Measurements from ENCODE around the gene B3GALNT2. TPM values are rescaled to one million over a fixed set of nuclear protein-coding genes. Genes with fewer than 3 reads are reported as not detected.
"Not testable (repeated sequence)": the region's sequence is repeated elsewhere in the genome, so short reads cannot be mapped to it uniquely, and the experiment has no call there.

B3GALNT2 gene
- total RNA-seq, result 19.6 TPM

DNA sequence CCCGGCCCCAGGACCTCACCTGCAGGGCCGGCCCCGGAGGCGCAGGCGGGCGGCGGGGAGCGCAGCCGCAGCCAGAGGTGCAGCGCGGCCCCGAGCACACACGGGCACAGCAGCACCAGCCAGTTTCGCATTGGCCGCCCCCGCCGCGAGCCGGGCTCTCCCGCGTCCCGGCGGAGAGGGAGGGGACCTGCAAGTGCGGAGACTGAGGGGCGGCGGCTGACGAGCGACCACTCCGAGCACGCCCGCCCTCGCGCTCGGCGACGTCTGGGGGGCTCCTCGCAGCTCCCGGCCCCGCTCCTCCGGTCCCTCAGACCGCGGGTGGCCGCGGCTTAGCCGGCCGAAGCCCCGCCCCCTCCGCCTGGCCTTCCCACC lies at the start of gene B3GALNT2:
B3GALNT2 (minus strand) TSS at position 331 of the 372 bp plus-strand sequence; CDS start at position 131, 200 bp downstream.
- no peak for DNase-seq (ENCODE audit: low spot score in 2 of 2)
- FAIRE-seq, result no peak

DNA sequence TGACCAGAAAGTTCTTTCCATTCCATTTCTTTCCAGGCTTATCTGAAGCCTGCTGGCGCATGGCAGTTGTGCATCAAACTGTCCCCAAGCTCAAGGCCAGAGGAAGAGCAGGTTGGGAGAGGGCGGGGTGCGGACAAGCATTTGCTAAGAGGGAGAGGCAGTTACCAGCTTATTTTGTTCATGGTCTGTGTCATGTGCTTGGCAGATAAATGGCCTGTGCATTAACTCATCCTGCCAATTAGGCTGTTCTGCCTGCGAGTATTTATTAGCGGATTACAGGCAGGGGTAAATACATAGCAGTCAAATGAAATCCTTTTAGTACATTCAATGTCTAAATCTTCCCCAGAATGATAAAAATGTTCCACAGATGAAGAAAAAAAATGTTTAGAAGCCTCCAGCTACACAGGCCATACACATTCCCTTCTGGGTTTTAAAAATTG lies 48.9 kb upstream of the B3GALNT2 start:
- FAIRE-seq, result no peak
- DNase-seq (ENCODE audit: low spot score in 2 of 2), result no peak

DNA sequence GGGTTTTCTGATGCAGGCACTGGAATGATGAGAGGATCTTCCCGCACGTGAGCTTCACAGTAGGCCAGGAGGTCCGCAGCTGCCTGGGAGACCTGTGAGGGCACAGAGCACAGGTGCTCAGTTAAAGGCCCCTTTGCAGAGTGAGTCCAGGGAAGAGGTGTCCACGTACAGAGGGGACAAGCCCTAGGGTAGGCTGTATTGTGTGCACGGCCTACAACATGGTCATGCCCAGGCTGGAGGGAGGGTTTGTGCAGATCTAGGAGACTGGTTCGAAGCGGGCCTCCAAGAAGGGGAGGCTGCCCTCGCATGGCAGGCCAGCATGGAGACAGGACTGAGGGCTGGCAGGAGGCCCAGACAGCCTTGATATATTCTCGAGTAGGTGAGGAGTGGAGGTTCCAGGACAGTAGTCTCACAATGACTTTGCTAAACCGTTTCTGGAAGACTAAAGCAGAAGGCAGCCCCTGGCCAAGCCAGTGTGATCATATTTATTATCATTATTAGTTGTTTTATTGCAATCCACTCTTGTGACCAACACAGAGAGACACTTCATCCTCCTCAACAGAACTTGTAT lies 48.0 kb upstream of the B3GALNT2 start:
- FAIRE-seq (no peak), DNase-seq (ENCODE audit: low spot score in 2 of 2) (no peak)

DNA sequence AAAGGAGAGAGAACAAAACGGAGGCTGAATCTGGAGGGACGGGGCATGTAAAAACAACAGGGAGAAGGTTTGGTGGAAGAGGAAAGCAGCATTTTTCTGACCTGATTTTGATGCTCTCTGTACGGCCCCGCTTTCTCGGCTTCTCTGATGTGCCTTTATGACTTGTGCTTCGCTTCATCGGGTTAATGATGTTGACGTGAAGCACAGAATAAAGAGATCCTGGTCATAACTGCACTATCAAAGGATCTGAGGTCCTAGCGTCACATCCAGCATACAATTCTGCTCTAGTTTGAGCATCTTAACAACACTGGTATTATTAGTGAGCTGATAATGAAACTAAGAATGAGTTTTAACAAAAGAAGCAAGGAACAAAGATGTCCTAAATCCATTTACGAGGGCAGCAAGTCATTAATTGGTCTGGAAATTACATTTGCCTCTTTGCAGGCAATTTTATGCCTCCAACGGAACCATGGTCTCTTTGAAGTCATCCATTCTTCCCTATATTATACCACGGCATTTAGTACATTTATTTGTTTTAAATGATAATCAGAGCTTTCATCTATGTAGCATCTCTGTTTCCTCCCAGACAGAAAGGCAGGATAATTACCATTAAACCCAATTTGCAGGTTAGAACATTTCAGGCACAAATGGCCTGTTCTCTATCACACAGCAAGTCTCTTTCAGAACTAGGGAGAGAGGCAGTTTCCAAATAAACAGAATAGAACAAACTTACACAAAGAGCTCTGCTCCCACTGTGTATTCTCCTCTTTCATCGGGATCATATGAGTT lies 45.3 kb upstream of the B3GALNT2 start:
- DNase-seq (ENCODE audit: low spot score in 2 of 2) (no peak), FAIRE-seq (no peak)

DNA sequence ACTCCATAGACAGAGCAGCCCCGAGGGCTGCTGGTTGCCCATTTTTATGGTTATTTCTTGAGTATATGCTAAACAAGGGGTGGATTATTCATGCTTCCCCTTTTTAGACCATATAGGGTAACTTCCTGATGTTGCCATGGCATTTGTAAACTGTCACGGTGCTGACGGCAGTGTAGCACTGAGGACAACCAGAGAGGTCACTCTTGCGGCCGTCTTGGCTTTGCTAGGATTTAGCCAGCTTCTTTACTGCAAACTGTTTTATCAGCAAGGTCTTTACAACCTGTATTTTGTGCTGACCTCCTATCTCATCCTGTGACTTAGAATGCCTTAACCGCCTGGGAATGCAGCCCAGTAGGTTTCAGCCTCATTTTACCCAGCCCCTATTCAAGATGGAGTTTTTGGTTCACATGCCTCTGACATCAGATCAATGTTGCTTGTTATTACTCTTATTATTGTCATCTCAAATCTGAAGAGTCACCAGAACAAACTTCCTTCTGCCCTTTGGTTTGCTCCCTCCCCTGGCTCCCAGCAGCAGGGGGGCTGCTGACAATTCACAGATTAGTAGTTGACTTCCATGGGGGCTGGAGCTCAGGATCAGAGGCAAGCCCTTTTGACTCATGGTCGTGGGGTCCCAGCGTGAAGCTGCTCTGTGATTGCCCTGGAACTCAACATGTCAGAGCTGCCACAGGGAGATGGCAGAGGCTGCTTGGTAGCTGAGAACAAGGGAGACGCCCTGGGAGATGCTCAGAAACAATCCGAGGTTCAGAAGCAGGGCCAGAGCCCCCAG lies 42.3 kb upstream of the B3GALNT2 start:
- DNase-seq (ENCODE audit: low spot score in 2 of 2); FAIRE-seq: not testable (repeated sequence)

DNA sequence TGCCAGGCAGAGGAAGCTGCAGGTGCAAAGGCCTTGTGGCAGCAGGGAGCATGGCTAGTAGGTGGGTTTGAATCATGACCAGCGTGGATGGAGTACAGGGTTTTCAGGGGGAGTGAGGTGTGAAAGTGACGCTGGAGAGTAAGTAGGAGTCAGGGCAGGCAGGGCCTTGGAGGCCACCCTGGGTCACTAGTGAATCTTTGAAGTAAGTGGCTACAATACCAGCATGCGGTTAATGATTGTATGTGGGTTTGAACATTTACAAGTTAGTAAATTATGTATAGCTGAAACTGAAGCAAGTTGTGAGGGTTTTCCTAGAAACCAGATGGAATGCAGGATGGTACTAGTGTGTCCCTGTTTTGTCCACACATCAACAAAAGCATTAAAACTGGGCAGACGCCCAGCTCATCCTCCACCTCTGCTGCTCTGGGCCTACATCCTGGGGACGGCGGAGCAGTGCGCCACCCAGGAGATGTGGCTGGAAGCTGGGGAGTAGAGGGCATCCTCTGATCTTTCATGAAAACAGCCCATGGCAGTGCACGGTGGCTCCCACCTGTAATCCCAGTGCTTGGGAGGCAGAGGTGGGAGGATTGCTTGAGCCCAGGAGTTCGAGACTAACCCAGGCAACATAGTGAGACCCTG lies 41.2 kb upstream of the B3GALNT2 start:
- FAIRE-seq (no peak), DNase-seq (ENCODE audit: low spot score in 2 of 2) (no peak)

DNA sequence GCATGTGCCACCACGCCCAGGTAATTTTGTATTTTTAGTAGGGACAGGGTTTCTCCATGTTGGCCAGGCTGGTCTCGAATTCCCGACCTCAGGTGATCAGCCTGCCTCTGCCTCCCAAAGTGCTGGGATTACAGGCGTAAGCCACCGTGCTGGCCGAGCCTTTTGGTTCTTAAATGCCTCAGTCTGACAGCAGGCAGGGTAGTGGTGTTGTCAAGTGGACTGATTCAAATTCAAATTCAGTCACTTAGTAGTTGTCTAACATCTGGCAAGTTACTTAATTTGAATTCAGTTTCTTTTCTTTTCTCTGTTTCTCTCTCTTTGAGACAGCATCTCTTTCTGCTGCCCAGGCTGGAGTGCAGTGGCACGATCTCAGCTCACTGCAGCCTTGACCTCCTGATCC lies 38.6 kb upstream of the B3GALNT2 start:
- FAIRE-seq; DNase-seq (ENCODE audit: low spot score in 2 of 2): not testable (repeated sequence)

DNA sequence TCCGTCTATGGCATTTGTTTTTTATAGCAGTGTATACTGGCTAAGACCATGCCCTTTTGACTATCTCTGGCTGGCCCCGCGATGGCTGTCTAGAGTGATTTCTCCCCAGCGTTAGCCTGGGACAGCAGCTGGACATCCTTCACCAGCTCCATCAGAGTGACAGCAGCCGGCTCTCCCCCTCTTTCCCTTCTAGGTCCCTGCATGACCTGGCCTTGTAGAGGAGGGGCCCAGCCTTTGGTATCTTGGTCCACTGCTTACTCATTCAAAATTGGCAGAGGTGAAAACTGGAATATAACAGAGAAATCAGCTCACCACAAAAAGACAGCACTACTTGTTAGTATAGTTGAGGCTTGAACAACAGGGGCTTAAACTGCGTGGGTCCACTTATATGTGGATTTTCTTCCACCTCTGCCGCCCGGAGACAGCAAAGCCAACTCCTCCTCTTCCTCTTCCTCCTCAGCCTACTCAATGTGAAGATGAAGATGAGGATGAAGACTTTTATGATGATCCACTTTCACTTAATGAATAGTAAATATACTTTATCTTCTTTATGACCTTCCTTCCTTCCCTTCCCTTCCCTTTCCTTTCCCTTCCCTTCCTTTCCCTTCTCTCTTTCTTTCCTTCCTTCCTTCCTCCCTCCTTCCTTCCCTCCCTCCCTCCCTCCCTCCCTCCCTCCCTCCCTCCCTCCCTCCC lies 29.4 kb upstream of the B3GALNT2 start:
- DNase-seq (ENCODE audit: low spot score in 2 of 2) (no peak), FAIRE-seq (no peak)

DNA sequence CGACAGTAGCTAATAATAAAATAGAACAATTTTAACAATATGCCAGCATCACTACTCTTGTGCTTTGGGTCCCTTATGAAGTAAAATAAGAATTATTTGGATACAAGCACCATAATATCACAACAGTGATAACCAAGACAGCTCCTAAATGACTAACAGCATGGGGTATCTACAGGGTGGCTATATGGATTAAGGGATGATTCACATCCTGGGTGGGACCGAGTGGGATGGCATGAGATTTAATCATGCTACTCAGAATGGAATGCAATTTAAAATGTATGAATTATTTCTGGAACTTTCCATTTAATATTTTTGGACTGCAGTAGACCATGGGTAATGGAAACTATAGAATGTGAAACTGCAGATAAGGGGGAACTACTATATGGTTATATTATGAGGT lies 28.1 kb upstream of the B3GALNT2 start:
- no peak for FAIRE-seq
- no peak for DNase-seq (ENCODE audit: low spot score in 2 of 2)

DNA sequence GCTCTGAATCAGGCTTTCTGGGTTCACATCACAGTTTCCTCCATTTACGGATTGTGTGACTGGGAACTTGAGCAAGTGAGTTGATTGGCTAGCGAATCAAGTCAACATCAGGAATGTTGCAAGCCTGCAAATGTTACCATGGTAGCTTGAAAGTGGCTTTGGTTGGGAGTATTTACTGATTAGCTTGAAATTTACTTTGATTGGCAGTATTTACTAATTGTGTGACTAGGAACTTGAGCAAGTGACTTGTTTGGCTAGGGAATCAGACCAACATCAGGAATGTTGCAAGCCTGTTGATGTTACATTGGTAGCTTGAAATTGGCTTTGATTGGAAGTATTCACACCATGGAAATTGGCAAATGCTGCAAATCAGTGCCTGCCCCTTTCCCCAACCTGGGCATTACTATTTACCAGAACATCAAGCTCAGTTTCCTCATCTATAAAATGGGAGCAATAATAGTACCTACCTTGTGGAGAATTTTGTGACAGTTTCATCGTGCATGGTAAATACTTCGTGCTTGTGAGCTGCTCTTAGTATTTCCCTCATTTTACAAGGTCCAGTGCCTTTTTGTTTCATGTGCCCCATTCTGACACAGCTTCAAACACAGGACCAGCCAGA lies 23.1 kb upstream of the B3GALNT2 start:
- DNase-seq (ENCODE audit: low spot score in 2 of 2), result no peak
- no peak for FAIRE-seq

DNA sequence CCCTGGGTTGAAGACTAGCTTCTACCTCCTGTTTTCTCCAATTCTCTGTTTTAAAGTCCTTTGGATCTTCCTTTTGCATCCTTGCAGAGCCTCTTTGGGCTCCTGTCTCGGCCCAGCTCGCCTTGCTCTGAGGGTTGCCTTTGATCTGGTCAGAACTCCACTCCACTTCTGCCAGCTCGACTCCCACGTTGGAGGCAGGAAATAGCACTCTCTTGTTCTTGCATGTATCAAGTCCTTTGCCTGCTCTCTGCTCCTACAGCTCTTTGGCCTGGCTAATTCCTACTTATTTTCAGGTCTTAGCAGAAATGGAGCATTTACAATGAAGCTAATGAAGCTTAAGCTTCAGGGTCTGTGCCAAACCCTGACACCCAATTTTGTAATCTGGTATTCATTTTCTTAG lies 21.1 kb upstream of the B3GALNT2 start:
- no peak for FAIRE-seq
- DNase-seq (ENCODE audit: low spot score in 2 of 2), result no peak

DNA sequence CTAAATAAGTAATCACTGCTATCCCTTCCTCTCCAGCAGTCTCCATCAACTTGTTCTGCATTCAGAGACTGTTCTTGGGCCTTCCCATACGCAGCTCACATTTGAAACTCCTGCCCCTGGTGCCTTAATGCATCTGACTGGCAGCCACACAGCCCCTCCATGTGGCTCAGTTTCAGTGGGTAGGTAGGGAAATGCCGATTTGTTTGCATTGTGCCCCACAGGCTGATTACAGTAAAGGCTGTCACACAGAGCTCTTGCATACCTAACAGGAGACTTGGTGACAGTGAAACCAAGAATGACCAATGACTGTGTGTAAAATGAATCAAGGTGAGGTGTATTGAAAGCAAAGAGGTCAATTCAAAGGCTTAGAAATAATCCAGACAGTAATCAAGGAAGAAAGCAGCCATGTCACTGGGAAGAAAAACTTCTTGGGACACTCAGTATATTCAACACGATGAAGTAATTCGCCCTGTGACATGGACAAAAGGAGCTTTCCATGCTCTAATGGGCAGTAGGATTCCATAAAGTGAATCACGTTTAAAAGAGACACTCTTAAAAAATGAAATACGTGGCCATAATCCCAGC lies 12.7 kb upstream of the B3GALNT2 start:
- FAIRE-seq (no peak), DNase-seq (ENCODE audit: low spot score in 2 of 2) (no peak)

DNA sequence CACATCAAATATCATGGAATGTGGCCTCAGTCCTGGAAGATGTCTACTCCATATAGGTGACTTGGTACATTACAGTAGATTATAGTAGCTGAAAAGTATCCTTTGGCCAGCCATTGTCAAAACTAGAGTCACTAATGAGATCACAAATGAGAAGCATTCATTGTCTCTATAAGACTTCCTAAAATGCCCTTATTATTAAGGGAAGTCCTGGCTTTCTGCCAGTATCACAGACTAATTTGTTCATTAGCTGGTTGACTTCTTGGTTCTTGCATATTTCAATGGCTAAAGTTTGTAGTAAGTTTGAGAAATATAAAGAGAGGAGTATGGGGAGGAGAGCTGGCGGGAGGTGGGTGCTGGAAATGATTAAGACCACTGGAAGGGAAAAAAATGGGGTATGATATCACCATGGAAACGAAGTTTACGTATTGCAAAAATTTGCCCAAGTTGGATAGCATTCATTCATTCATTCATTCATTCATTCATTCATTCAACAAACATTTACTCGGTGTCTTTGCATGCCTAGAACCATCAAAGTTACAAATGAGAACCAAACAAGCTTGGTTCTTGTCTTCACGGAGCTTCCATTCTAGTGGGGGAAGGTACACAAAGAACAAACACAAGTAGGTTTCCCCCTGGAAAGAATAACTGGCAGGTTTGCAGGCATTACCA lies 11.7 kb upstream of the B3GALNT2 start:
- no peak for FAIRE-seq
- no peak for DNase-seq (ENCODE audit: low spot score in 2 of 2)

DNA sequence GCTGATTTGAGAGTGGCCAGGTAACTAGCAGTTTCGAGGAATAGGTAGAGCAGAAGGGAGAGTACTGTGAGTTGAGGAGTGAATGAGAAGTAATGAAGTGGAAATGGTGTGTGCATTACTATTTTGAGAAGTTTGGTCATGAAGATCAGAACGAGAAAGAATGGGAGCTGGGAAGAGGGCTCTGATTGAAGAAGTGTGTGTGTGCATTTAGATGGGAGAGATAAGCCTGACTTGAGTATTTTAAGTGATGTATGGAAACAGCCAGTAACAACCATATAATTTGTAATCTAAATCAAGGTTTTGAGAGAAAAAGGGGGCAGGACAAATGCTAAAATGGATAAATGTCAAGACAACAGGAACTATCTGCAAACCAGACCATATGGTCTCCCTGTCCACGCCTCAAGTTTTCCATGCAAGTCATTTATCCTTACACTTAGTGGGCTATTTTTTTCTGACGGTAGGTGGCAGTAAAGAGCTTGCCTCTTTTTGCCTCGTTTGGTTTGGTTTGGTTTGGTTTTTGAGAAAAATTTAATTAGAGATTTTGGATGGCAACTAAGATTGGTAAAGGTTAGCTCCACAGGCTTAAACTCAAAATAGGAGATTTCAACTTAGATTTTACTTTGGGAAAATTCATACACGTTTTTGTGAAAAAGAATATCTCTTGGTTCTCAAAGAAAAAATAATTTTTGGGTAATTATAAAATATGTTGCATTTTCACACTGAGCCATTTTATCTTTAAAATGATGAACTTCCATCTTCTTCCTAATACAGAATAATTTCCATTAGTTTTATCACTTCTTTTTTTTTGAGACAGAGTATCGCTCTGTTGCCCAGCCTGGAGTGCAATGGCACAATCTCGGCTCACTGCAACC lies 9.5 kb upstream of the B3GALNT2 start:
- FAIRE-seq, result peak; percentile 82

DNA sequence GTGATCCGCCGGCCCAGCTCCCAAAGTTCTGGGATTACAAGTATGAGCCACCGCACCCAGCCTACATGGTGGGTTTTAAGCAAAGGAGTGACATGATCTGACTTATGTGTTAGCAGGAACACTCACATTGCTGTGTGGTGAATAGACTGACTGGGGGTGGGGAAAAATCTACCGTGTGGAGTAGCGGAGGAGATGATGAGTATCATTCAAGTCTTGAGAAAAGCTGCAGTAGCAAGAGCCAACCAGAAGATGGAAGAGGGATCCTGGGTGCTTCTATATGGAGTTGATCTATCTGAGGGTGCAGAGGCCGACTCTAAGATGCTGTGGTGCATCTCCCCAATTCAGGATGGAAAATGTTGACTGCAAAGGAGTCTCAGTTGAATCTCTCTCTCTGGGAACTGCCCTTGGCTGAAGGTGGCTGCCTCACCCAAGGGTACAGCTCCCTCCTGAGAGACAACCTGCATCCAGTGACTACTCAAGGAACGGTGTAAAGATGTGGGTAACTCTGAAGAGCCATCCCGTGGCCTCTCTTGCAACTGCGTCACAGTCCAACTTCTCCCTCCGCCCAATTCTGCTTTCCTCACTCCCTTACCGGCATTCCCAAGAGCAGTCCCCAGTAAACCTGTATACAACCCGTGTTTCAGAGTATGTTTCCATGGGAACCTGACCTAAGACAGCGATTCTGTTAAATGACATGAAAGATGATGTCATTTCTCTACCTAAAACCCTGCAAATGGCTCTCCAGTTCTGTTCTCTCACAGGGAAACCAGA lies 7.4 kb upstream of the B3GALNT2 start:
- no peak for DNase-seq (ENCODE audit: low spot score in 2 of 2)
- FAIRE-seq, result no peak

More for the DNA sequence above, 9.5 kb upstream of the B3GALNT2 start:
- DNase-seq (ENCODE audit: low spot score in 2 of 2), result no peak

DNA sequence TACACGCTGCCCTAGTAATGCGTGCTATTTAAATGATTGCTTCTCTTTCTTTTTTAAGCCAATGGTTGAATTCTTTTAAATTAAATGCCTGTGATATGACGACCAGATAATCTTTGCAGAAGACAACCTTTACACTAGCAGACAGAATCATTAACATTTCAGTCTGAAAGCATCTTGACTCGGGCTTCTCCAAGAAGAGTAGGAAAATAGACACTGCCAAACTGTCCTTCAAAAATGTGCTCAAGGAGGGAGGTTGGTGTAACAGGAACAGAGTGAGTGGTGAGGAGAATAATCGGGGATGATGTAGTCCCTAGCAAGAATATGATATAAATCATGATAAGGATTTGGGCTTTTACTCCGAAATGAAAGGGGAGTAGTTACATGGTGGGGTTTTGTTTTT lies 6.6 kb upstream of the B3GALNT2 start:
- DNase-seq (ENCODE audit: low spot score in 2 of 2) (no peak), FAIRE-seq (no peak)

DNA sequence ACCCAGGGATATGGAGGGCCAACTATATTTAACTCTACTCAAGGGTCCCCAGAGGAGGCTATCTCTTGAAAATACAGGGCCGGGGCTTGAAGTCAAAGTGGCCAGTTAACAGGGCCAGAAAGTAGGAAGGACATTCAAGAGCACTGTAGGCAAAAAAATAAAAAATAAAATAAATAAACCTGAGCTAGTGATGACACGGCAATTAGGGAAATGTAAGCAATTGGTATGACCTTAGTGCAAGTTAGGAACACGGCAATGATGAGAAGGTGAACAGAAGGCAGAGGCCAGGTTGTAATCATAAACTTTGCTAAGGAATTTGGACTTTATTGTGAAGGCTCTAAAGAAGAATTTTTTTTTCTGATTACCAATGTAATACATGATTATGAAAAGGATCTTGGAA lies 3.4 kb upstream of the B3GALNT2 start:
- FAIRE-seq, result no peak
- DNase-seq (ENCODE audit: low spot score in 2 of 2), result no peak
